HCT116 (cell line): ENCODE data around the gene CERS5.

Experiments
- ATF3 ChIP-seq: IDR thresholded peaks from 2 replicates; pipeline ENCODE4 v1.6.1; 2012
- TF ChIP-seq, protein P1 (sequence below), 3 experiments: fragments of 200-600 bp in 1 of 3; sonication (generic) in 1 of 3; IDR thresholded peaks in 2 of 3; conservative IDR thresholded peaks in 1 of 3; 2 replicates each; pipeline ENCODE4 v1.5.1; 2012 to 2017; ENCODE audit warnings: low read depth in 2 of 3, low read length in 2 of 3, antibody characterized with exemption in 1 of 3, borderline replicate concordance in 1 of 3, control low read depth in 1 of 3, mild to moderate bottlenecking in 1 of 3, mixed read lengths in 1 of 3, mixed run types in 1 of 3, moderate library complexity in 1 of 3; ENCODE audit not compliant: insufficient read depth in 1 of 3

- TF ChIP-seq, protein P1, sequence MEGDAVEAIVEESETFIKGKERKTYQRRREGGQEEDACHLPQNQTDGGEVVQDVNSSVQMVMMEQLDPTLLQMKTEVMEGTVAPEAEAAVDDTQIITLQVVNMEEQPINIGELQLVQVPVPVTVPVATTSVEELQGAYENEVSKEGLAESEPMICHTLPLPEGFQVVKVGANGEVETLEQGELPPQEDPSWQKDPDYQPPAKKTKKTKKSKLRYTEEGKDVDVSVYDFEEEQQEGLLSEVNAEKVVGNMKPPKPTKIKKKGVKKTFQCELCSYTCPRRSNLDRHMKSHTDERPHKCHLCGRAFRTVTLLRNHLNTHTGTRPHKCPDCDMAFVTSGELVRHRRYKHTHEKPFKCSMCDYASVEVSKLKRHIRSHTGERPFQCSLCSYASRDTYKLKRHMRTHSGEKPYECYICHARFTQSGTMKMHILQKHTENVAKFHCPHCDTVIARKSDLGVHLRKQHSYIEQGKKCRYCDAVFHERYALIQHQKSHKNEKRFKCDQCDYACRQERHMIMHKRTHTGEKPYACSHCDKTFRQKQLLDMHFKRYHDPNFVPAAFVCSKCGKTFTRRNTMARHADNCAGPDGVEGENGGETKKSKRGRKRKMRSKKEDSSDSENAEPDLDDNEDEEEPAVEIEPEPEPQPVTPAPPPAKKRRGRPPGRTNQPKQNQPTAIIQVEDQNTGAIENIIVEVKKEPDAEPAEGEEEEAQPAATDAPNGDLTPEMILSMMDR (IDR thresholded peaks at IDR 0.05 in 2 of 3, conservative IDR thresholded peaks at IDR 0.05 in 1 of 3; ENCODE audit: borderline replicate concordance in 1 of 3, insufficient read depth in 1 of 3, low read depth in 2 of 3, low read length in 2 of 3): no peak
- TF ChIP-seq ATF3: no peak
Observed at GRCh38 chr12:50087151-50087550, 80.0 kb downstream of the CERS5 start.
